Dendritic cell treated with granulocyte-macrophage colony-stimulating factor and Interleukin-4, amounts not matched to agents 40 ng/mL and 50 ng/mL, for 4 days (primary cell): Measurements from ENCODE around the gene CENPN.
A peak's percentile ranks its signal among the peaks of the same experiment; 100 is the strongest.

Source experiments
- H3K27ac Mint-ChIP-seq: one replicate; pipeline ENCODE4 v1.8.0; 2022; ENCODE audit warnings: mild to moderate bottlenecking, mixed read lengths
- H3K27me3 Mint-ChIP-seq: one replicate; pipeline ENCODE4 v1.8.0; 2022; ENCODE audit warnings: mild to moderate bottlenecking, mixed read lengths
- H3K36me3 Mint-ChIP-seq: one replicate; pipeline ENCODE4 v1.8.0; 2022; ENCODE audit warnings: low read depth, mixed read lengths
- H3K4me1 Mint-ChIP-seq: one replicate; pipeline ENCODE4 v1.8.0; 2022; ENCODE audit warnings: low read depth, mixed read lengths
- H3K4me3 Mint-ChIP-seq: one replicate; pipeline ENCODE4 v1.8.0; 2022; ENCODE audit warnings: mild to moderate bottlenecking, moderate library complexity, mixed read lengths
- H3K9me3 Mint-ChIP-seq: one replicate; pipeline ENCODE4 v1.8.0; 2022; ENCODE audit warnings: mixed read lengths
- intact Hi-C: fragments of 100-400 bp; cut with micrococcal nuclease; formaldehyde crosslinking; loops from one replicate; pipeline ENCODE4 v1.15.0; 2022

The CENPN gene

DNA sequence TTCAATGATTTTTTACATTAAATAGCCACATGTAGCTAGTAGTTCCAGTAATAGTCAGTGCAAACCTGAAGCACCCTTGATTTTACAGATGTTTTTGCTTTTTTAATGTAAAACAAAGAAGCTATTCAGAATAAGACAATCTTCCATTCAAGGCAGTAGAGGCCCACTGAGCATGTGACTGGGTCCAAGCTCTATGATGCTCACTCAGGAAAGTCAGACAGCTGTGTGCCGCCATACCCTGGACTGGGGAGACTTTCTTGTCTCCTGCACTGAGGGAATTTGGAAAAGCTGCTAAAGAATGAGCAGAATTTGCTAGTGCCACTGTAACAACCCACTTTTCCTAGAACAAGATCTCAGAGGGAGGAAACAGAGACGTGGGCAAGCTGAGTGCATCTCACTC is 11.5 kb downstream of the CENPN start:
- Mint-ChIP-seq H3K27ac (no peak overlapping the region), H3K9me3 (no peaks in the 10 kb centered on the region), H3K27me3 (no peaks in the 10 kb centered on the region), H3K4me3 (no peak overlapping the region), H3K36me3 (peaks cover 84% of the 10 kb centered on the region), H3K4me1 (peaks cover 4% of the 10 kb centered on the region)
- intact Hi-C loops = no loop called here

DNA sequence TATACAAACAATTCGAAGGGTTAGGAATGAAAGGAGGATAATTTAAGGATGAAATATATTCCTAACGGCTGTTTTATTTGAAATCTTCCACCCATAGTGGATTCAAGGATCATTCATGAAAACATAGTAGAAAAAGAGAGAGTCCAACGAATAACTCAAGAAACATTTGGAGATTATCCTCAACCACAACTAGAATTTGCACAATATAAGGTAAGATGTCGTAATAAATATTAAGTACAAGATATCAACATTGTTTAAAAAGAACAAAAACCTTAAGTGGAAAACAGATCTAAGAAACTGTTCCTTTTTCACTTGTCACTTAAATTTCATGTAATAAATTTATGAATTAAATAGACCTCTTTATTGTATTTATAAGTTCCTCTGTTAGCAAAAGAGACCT is 19.4 kb downstream of the CENPN start:
- no peaks in the 10 kb centered on the region for H3K9me3 Mint-ChIP-seq
- no peak overlapping the region for H3K4me3 Mint-ChIP-seq
- no peaks in the 10 kb centered on the region for H3K4me1 Mint-ChIP-seq
- H3K27ac Mint-ChIP-seq = no peak overlapping the region
- H3K36me3 Mint-ChIP-seq = peaks cover 50% of the 10 kb centered on the region
- intact Hi-C loops = no loop called here
- H3K27me3 Mint-ChIP-seq = no peaks in the 10 kb centered on the region

DNA sequence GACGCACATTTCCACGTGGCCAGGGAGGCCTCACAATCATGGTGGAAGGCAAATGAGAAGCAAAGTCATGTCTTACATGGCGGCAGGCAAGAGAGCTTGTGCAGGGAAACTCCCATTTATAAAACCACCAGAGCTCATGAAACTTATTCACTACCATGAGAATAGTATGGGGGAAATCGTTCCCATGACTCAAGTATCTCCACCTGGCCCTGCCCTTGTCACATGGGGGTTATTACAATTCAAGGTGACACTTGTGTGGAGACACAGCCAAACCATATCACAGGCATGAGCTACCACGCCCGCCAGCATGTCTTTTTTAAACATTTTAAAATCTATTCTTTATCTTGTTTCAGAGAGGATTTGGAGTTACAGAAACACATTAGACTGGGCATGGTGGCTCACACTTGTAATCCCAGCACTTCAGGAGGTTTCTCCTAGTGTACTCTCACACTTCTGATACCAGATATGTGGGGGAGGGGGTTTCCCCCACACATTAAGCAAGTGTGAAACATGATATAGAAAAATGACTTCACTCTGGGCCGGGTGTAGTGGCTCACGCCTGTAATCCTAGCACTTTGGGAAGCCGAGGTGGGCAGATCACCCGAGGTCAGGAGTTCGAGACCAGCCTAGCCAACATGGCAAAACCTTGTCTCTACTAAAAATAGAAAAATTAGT is 23.1 kb downstream of the CENPN start:
- H3K9me3 Mint-ChIP-seq = no peaks in the 10 kb centered on the region
- no peak overlapping the region for H3K27ac Mint-ChIP-seq
- intact Hi-C loops = loop anchor here (10.0 kb wide), 1 partner anchor 705 kb away; no protein-coding TSS in a partner anchor
- H3K4me1 Mint-ChIP-seq = no peaks in the 10 kb centered on the region
- H3K4me3 Mint-ChIP-seq = no peak overlapping the region
- H3K27me3 Mint-ChIP-seq = no peaks in the 10 kb centered on the region
- H3K36me3 Mint-ChIP-seq = peaks cover 30% of the 10 kb centered on the region

DNA sequence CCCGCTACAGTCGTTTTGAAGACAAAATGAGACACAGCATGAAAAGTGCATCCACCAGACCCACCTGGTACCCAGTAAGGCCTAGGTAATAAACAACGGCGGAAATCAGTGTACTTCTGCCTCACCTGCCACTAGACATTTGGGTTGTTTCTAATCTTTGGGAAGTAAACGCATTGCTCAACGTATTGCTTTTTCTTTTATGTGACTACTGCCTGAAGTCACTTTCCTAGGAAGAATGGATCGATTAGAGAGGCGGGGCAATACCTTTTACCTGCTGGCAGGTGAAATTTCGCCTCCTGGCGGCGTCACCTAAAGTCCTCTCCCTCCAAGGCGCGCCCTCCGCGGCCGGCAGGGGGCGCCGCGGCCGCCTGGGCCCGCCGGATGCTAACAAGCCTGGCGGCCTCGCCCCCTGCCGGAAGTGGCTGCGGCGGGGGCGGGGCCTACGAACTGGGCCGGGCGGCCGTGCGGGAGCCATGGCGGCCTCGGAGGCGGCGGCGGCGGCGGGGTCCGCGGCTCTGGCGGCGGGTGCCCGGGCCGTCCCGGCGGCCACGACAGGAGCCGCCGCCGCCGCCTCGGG is 28.5 kb downstream of the CENPN start, which contains the start of gene ATMIN:
TSS of gene ATMIN (plus strand) at position 445 of the 577 bp plus-strand sequence. CDS start at position 474, 29 bp downstream.
- intact Hi-C loops = loop anchor here (1.0 to 10.0 kb wide), 3 partner anchors 29 to 699 kb away; partner anchors contain the start of genes CENPN and CMC2
- peaks cover 24% of the 10 kb centered on the region for H3K36me3 Mint-ChIP-seq

DNA sequence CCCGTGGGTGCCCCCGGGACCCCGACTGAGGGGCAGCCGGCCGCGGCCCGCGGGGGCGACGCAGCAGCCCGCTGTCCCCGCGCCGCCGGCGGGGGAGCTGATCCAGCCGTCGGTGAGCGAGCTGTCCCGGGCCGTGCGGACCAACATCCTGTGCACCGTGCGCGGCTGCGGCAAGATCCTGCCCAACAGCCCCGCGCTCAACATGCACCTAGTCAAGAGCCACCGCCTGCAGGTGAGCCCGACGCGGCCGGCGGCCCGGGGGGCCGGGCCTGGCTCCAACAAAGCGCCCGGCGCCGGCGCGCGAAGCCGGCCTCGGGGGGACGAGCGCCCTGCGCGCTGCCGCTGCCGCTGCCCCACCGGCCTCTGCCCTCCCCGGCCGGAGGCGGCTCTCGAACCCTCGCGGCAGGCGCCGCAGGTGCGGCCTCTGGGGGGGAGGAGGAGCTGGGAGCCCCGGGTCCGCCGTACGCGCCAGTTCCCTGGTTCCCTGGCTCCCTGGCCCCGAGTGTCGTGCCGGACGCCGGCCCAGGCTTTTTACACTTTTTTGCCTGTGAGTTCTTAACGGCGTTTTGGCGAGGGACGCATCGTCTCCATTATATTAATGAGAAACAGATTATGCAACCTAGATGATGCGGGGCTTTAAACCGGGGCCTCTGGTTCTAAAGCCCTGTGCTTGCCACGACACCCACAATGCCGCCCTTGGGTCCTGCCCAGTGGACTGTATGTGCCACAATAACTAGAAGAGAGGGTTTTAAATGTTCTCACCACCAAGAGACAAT is 29.1 kb downstream of the CENPN start:
- intact Hi-C loops = loop anchor here (1.0 to 10.0 kb wide), 3 partner anchors 29 to 699 kb away; partner anchors contain the start of genes CENPN and CMC2
- peaks cover 30% of the 10 kb centered on the region for H3K36me3 Mint-ChIP-seq
- peaks cover 43% of the 10 kb centered on the region for H3K4me1 Mint-ChIP-seq
- H3K27me3 Mint-ChIP-seq = no peaks in the 10 kb centered on the region
- H3K4me3 Mint-ChIP-seq = peak overlapping the region; percentile 78
- no peak overlapping the region for H3K27ac Mint-ChIP-seq
- no peaks in the 10 kb centered on the region for H3K9me3 Mint-ChIP-seq

More for the DNA sequence above, 28.5 kb downstream of the CENPN start, which contains the start of gene ATMIN:
- Mint-ChIP-seq H3K27ac (no peak within 1 kb of the TSS), H3K9me3 (no peaks in the 10 kb centered on the region), H3K4me3 (peak within 1 kb of the TSS; percentile 78), H3K27me3 (no peaks in the 10 kb centered on the region), H3K4me1 (peaks cover 40% of the 10 kb centered on the region)

DNA sequence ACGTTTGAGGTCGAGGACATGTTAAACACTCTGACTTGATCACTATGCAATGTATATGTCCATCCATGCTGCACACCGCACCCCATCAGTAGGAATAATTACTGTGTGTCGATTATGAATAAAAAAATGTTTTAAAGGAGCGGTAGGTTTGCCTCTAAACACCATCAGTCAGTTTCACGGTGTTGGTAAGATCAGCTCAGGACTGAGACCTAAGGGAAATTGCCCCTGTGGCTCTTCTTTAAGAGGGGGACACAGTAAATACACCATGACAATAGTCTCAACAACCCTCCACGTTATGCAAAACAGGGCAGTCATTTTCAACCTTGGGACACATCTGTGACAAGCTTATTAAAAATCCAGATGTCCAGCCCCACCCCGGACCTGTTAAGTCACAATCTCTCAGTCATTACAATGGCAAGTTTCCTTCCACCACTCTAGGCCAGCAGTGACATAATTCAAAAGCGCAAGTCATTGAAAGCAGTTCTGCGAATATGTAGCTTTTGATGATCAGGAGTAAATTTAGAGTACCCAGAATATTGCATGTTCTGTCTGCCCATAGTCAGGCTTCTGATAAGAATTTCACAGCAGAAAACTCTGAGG is 29.8 kb downstream of the CENPN start:
- intact Hi-C loops = loop anchor here (10.0 kb wide), 1 partner anchor 698 kb away; no protein-coding TSS in a partner anchor
- peak overlapping the region; percentile 78 for H3K4me3 Mint-ChIP-seq
- H3K4me1 Mint-ChIP-seq = peaks cover 43% of the 10 kb centered on the region
- H3K27ac Mint-ChIP-seq = no peak overlapping the region
- H3K27me3 Mint-ChIP-seq = no peaks in the 10 kb centered on the region
- H3K9me3 Mint-ChIP-seq = no peaks in the 10 kb centered on the region
- H3K36me3 Mint-ChIP-seq = peaks cover 37% of the 10 kb centered on the region

DNA sequence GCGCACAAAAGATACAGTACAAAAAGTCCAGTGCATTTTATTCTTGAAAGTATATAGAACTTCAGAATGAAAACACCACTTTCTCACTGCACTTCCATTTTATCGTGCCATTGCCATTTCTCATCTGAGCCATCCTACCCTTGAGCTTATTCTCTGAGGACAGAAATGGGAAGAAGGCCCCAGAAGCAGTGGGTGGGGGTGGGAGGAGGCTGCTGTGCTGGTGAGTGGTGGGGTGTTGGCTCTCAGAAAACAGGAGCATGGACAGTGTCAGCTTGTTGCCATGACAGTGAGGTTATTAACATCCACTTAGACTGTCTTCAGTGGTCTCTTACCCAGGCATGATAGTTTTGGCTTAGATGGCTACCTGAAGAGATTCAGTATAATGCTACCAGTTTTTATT is 33.1 kb downstream of the CENPN start:
- Mint-ChIP-seq H3K9me3 (no peaks in the 10 kb centered on the region), H3K4me1 (peaks cover 43% of the 10 kb centered on the region), H3K27me3 (no peaks in the 10 kb centered on the region), H3K36me3 (peaks cover 69% of the 10 kb centered on the region), H3K4me3 (no peak overlapping the region), H3K27ac (peak overlapping the region; percentile 54)
- intact Hi-C loops = no loop called here

DNA sequence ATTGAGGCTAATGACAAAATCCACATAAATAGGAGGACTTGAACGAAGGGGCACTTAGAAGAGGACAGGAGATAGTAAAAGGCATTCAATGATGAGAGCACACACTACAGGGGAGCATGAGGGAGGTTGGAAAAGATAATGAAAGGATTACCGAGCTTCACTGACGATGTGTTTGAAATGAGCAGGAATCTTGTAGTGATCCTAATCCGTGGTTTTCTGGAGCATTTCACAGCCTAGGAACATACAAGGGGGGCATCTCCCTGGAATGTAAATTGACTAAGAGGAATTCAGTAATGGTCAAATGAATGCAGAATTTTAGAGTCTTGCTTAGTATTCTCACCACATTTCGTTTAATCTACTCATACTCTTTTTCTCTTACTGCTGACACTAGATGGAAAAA is 33.8 kb downstream of the CENPN start:
- H3K27ac Mint-ChIP-seq = no peak overlapping the region
- H3K9me3 Mint-ChIP-seq = no peaks in the 10 kb centered on the region
- H3K27me3 Mint-ChIP-seq = no peaks in the 10 kb centered on the region
- peaks cover 39% of the 10 kb centered on the region for H3K4me1 Mint-ChIP-seq
- intact Hi-C loops = no loop called here
- H3K4me3 Mint-ChIP-seq = no peak overlapping the region
- H3K36me3 Mint-ChIP-seq = peaks cover 75% of the 10 kb centered on the region

DNA sequence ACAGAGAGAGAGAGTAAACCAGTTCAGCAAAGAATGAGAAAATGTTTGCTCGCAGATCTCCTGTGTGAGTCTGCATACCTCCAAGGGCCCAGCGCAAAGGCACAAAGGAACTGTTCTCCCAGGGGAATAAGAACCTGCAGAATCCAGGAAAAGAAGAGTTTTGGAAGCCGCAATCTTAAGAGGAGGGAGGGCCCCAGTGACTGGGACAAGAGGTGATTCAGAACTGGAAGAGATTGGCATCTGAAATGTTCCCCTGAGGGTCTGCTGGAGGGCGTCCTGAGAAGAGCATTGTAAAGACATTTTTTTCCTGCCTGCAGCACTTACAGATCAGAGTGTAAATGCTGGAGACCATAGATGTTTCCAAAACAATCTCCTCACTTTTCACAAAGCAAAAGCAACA is 34.7 kb downstream of the CENPN start:
- intact Hi-C loops = no loop called here
- H3K27me3 Mint-ChIP-seq = no peaks in the 10 kb centered on the region
- peaks cover 76% of the 10 kb centered on the region for H3K36me3 Mint-ChIP-seq
- H3K9me3 Mint-ChIP-seq = no peaks in the 10 kb centered on the region
- peaks cover 36% of the 10 kb centered on the region for H3K4me1 Mint-ChIP-seq
- H3K27ac Mint-ChIP-seq = no peak overlapping the region
- H3K4me3 Mint-ChIP-seq = no peak overlapping the region

DNA sequence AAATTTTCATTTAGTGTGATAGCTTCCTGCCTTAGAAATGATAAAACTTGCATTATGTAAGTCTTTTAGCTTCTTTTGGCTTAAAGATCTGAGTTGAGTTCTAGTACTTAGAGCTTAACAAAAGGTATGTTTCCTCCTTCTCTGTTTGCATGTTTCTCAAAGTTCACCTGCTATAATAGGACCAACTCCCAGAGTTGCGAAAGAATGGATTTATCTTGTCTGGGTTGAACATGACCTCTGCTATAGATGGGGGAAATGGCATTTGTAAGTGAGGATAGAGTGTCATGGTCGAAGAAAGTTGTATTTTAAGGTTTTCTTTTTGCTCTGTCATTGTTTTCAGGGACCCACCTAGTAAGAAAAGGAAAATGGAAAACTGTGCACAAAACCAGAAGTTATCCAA is 35.8 kb downstream of the CENPN start:
- no peak overlapping the region for H3K4me3 Mint-ChIP-seq
- H3K27ac Mint-ChIP-seq = no peak overlapping the region
- peaks cover 76% of the 10 kb centered on the region for H3K36me3 Mint-ChIP-seq
- H3K9me3 Mint-ChIP-seq = peaks cover 1% of the 10 kb centered on the region
- no peaks in the 10 kb centered on the region for H3K27me3 Mint-ChIP-seq
- peaks cover 26% of the 10 kb centered on the region for H3K4me1 Mint-ChIP-seq
- intact Hi-C loops = no loop called here

DNA sequence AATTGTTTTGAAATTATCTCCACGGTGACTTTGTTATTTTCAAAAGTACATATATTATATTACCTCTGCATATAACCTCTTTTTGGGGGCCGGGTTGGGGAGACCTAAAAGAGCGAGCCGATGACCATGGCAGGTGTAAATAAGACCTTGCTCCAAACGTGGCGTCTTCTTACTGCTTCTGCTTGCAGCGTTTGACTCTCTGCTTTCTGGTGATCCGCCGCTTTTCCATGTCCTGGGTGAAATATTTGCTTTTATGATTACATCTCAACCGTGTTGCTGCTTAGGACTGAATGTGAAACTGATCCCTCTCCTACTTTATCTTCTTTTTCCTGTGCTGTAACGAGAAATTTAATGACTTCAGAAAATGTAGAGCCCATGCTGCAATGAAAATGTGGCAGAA is 46.7 kb downstream of the CENPN start:
- Mint-ChIP-seq H3K36me3 (peaks cover under 1% of the 10 kb centered on the region), H3K27me3 (no peaks in the 10 kb centered on the region), H3K4me1 (no peaks in the 10 kb centered on the region), H3K4me3 (no peak overlapping the region), H3K9me3 (peaks cover 22% of the 10 kb centered on the region), H3K27ac (no peak overlapping the region)
- intact Hi-C loops = no loop called here

DNA sequence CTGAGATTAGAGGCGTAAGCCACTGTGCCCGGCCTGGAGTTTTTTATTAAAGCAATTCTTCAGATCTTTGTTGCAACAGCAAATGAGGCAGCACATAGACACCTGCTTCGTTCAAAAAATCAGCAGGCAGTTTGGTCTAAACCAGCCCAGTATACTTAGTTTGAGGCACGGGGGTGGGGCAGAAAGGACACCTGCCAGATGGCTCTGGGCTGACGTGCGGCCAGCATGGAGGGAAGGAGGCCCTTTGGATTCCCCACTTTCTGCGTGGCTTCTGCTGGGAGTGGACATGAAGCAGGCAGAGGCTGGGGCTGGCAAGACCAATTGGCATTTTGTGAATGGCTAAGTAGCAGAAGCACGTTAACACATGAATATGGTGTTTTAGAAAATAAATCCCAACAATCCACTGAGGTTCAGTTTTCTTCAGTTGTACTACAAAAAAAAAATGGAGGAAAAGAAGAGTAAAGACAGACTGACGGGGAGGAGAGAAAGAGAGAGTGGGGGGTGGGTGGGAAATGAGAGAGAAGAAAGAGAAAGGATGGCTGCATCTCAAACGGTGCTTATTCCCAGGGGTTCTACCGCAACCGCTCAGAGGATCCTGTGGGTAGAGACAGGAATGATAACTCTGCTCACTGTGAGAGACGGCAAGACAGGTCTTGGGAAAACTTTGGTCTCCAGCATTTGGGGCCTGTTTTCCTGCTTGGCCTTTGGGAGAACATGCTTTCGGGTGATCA is 53.7 kb downstream of the CENPN start:
- Mint-ChIP-seq H3K9me3 (no peaks in the 10 kb centered on the region), H3K36me3 (no peaks in the 10 kb centered on the region), H3K27me3 (no peaks in the 10 kb centered on the region), H3K4me1 (no peaks in the 10 kb centered on the region), H3K4me3 (no peak overlapping the region), H3K27ac (no peak overlapping the region)
- intact Hi-C loops = no loop called here

DNA sequence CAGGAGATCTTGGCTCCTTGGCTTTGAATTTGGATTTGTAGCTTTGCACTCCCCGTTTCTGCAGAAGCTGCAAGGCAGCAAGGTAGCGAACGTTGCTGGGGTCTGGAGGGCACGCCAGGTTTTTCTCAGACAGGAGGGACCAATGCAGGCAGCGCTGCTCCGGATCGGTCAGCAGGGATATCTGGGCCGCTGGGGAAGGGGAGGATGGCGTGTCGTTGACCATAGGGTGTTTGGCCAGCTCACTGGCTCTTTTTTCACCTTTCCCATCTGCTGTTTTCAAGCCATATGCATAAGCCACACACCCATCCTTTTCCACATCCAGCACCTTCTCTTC is 54.3 kb downstream of the CENPN start:
- H3K9me3 Mint-ChIP-seq = no peaks in the 10 kb centered on the region
- no peak overlapping the region for H3K4me3 Mint-ChIP-seq
- no peaks in the 10 kb centered on the region for H3K36me3 Mint-ChIP-seq
- H3K27me3 Mint-ChIP-seq = no peaks in the 10 kb centered on the region
- no peaks in the 10 kb centered on the region for H3K4me1 Mint-ChIP-seq
- no peak overlapping the region for H3K27ac Mint-ChIP-seq
- intact Hi-C loops = no loop called here
